A172 (cell line): ENCODE results near the gene MFAP4. TPM values are rescaled to one million over a fixed set of nuclear protein-coding genes. Genes with fewer than 3 reads are reported as not detected.
A peak's percentile ranks its signal among the peaks of the same experiment; 100 is the strongest.

Experiments
- DNase-seq: peaks from one replicate; pipeline ENCODE4 v3.0.0-alpha.2; 2015; ENCODE audit warnings: low spot score
- total RNA-seq: library from RNA; depleted of rRNA; stranded (reverse); fragments of >200 nt; shearing (Covaris generic); gene quantifications from 2 replicates; pipeline ENCODE4 v1.2.3, GENCODE V29; 2014

The MFAP4 gene
- total RNA-seq, 1 experiment from 2014 or later = not detected

DNA sequence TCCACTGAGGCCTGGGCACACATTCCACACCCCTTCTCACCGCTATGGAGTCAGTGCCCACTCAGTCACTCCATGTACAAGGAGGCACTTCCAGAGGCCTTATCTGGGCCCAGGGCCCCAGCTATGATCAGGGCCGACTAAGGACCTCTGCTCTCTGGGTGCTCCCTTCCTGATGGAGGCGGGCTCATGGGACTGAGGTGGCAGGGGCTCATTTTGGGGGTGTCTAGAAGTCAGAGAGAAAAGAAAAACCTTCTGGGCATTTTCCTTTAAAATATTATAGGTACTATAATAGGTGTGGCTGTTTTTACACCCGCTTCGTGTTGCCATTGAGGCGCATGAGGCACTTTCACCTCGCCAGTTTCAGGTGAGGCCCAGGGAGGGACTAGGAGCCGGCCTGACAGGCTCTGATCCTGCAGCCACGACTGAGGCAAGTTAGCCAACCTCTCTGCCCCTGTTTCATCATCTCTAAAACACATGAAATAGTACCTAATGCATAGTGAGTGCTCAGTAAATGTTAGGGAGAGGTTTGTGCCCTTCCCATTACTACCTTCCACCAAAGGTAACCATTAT is 38.8 kb downstream of the MFAP4 start:
- DNase-seq = no peak

DNA sequence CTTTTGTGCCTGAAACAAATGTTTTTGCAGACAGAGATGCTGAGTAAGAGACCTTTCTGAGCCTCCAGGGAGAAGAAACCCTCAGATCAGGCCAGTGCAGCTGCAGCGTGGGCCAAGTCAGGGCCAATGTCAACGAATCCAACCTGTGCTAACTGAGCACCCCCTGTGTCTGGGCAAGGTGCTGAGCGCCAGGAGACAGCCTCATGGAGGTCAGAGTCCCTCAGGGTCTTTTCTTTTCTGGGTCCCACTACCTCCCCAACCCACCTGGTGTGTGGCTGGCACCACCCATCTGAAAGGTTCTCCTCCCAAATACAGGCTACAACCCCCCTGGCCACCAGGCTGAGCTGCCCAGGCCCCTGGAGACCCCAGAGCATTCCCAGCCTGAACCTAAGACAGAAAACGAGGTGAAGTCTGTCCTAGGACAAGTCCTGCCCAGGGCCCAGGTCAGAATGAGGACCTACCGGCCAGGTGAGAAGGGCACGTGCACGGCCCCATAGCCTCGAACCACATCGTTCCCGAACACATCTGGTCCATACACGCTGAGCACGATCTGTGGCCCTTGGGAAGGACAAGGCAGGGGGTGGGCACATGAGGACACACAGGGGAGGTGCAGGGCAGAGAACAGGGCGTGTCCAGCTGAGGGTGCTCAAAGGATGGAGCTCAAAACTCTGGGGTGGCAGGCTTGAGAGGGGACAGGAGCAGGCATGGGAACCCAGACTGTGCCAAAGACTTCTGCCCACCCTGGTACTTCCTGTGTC is 39.5 kb downstream of the MFAP4 start:
- no peak for DNase-seq

DNA sequence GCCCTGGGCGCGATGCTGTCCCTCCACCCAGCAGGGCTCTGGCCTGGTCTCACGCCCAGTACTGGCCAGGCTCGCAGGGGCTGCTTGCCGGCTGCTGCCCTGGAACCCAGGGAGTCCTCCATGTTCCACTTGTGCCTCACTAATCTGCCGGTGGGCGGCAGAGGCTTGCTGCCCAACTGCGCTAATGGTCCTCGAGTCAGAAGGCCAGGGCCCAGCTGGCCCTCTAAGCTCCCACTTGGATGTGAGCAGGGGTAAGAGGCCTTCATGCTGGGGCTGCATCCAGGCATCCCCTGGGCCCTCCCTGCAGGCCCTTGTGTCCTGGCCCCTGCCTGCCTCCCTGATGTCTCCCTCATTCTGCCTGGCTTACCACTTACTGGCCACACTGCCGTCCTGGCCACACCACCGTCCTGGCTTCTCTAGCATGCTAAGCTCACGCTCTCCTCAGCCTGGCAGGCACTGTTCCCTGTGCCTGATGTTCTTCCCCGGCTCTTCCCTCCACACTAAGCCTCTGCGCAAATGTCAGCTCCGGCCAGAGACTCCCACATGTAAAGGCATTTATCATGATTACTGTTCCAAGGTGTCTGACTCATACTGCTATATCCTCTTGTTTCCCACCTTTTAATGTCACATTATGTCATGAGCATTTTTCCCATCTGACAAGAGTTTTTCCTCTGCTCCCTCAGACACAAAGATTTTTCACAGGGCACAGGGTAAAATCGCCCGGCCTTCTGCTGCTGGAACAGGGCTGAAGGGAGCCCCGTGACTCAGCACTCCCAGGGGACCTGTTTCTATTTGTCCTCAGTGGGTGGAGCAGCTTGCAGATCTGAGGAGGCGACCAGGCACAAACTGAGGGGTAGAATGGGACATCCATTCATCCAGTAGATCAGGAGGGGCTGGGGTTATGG is 40.4 kb downstream of the MFAP4 start:
- peak; percentile 97 for DNase-seq

DNA sequence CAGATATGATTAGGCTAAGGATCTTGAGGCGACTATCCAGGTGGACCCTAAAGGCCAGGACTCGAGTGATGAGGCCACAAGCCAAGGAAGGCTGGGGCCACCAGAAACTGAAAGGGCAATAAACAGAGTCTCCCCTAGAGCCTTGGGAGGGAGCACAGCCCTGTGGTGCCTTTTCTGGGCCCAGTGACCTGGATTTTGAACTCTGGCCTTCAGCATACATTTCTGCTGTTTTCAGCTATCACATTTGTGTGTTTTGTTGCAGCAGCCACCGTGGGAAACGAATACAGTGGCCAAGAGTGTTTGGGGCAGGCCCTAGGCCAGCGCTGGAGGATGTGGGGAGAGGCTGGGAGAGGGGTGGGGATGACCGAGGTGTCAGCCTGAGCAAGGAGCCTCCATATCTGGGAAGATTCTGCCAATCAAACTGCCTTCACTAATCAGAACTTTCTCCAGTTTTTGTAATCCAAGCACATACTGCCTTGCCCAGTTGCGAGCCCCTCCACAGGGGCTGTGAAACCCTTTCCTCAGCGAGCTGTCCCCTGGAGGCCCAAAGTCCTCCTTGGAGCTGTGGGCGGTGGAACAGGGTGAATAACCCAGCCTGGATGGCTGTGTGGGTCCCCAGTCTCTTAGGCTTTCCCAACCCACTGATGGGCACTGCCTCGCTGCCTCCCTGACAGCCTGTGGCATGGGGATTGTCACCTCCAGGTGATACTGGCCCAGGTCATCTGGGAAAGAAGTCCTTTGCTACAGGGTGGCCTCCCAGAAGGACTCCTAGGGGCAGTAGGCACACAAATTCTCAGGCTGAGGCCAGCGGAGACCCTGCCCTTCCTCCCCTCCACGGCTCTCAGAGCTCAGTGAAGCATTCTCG is 41.3 kb downstream of the MFAP4 start:
- DNase-seq = no peak

DNA sequence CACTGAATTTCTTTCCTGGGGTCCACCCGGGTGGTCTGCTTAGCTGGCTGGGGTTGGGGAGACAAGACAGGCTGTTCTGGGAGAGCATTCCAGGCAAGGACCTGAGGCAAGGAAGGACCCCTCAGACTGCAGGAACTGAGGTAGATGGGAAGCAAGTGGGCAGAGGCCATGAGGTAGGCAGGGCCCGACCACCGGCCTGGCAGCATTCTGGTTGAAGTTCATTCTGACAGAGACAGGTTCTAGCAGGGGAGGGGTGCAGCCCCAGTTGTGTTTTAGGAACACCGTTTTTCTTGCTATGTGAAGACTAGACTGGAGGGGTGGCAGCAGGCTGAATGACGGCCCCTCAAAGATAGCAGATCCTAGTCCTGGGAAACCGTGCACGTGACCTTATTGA is 41.9 kb downstream of the MFAP4 start:
- no peak for DNase-seq

DNA sequence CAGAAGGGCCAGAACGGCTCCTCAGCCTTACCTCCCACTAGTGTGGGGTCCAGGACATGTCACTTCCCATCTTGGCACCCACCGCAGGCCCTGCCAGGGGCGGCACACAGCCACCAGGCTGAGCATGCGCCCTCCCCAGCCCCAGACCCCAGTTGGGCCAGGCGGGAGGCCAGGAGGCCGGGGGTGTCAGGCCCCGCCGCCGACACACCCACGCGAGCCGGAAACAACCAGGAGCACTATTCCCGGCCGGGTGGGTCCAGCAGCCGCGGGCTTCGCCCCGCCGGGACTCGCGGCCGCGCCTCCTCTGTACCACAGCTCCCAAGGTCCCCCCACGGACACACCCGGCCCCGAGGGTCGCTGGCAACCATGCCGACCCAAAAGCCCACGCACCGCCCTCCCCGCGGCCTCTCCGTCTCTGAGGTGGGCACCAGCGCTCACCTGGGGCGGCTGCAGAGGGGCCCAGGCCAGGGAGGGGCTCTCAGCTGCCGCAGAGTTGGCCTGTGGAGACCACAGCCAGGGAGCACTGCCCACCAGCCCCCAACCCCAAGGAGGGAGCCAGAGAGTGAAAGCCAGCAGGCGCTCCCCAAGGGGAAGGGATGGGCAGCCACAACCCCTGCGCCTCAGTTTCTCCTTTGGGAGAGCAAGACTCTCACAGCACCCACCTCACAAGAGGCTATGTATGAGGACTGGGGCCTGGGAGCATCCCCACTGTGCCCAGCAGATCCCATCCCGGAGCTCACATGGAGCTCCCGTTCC is 42.5 kb downstream of the MFAP4 start:
- no peak for DNase-seq

DNA sequence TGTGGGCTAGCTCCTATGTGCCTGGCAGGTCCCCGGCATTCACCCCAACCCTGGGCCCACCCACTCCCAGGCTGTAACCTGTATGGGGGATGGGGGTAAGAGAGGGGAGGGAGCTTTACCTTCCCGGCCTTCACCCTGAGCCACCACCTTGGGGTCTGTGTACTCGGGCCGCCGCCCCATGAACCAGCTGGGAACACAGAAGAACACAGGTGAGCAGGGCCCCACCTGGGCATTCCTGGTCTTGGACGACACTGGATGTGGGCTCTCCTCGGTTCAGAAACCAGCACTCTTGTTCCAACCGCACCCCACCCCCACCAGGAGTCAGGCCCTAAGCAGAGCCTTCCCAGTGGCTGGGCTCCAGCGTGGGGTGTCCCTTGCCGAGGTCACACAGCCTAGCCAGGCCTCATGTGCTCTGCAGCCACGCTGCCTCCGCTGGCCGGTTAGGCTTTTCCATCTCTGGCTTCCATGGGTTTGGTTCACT is 43.3 kb downstream of the MFAP4 start:
- no peak for DNase-seq

DNA sequence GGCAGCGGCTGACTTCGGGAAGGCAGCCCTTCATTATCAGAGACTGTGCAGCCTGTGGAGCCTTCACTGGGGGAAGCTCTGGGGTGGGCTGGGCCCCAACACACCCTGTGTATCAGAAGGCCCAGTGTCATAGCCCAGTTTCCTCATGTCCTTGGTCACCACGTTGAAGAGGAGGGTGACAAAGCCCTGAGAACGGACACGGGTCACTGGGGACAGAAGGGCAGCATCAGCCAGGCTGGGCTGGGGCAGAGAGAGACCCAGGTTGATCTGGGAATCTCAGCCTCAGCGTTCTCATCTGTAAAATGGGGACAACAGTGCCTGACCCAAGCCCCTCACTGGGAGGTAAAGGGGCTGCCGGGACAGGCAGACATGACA is 43.7 kb downstream of the MFAP4 start:
- DNase-seq = no peak

DNA sequence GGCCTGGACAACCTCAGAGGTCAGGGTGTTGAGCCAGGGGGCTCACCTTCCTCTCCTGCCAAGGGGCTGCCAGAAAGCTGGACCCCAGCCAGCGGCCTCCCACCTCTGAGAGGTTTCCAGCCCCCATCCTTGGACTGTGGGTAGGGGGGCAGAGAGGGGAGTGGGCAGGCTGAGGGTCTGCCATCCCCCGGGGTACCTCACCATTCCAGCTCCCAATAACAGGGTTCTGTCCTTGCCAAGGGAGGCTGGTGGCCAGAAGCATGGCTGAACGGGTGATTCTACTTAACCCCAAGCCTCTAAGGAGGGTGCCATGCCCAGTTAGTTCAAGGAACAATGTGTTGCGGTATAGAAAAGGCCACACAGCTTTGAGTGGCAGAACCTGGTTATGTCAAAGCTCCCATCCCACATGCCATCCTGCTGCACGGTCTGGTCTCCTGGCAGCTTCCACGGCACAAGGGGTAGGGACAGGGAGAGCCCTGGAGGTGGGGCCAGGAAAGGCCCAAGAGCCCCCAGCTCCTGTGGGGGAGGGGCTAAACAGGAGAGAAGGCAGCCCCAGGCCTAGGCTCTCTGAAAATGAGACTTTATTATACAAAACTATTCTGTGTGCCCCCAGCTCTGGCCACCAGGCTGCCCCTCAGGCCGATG is 44.3 kb downstream of the MFAP4 start:
- DNase-seq = no peak

DNA sequence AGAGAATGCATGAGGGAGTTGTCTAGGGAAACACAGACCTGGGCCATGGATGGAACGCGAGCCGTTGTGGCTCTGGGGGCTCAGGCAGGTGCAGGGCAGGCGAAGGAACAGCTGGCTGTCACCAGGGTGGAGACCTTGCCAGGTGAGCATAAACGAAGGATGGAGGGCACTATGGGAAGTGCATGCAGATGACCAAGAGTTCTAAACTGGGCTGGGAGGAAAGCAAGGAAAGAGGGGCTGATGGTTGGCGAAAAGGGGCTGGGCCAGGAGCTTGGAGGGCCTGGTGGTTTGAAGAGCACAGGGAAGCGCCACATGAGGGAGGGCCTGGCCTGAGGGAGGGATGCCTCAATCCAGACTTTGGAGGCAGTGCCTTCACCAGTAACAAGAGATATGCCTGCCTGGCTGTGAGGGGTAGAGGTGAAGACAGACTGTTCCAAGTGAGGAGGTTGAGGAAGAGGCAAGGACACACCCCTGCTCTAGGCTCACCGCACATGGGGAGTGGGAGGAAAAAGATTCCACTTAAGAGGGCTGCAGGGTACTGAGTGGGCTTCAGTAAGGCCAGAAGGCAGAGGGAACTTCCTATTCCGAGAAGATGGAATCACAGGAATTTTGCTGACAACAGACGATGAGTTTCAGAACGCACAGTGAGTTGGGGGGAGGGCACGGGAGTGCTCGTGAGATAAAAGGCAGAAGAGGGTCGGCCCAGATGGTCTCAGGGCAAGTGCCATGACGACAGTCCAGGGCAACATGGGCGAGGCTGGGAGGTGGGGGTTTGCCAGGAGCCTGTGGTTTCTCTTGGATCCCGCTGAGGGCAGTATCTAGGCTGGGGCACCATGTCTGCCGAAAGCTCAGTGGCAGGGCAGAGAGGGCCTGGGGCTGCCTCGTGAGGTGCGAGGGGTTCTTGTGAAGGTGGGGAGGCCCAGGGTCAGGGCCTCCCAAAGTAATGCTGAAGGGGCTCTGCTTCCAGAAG is 45.1 kb downstream of the MFAP4 start:
- no peak for DNase-seq

DNA sequence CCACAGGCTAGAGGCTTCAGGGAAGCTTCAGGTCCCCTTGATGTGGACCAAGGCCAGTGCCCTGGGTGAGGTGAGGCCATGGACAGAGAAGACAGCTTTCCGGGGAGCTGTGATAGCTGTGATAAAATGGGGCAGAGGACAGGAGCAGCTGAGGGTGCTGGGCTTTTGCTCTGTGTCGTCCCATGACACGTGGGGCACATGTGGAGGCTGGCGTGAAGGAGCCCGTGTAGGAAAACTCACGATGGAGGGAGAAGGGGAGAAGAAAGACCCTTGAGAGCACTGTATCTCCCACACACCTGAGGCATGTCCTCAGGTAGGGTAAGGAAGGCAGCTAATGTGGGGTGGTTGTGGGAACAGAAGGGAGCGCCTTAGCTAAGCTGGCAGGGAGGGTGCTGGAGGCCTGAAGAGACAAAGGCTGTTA is 45.8 kb downstream of the MFAP4 start:
- DNase-seq = no peak

DNA sequence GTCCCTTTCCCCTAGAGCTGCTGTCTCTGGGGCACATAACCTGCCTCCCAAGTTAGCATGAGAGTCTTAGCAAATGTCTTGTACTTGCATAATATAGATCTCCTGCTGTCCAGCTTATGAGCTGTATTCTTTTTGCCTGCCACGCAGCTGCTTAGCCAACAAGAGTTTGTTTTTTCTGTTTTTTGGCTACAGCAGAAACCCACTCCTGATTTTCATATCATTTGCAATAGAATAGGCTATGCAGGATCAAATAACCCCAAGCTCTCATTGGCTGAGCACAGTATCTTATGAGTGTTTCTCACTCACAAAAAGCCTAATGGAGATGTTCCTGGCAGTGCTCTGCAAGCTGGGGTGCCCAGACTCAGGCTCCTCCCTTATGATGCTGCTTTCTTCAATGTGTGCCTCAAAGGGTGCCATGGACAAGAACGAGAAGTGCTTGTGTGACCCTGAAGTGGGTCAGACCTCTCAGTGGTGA is 47.6 kb downstream of the MFAP4 start:
- DNase-seq = no peak

DNA sequence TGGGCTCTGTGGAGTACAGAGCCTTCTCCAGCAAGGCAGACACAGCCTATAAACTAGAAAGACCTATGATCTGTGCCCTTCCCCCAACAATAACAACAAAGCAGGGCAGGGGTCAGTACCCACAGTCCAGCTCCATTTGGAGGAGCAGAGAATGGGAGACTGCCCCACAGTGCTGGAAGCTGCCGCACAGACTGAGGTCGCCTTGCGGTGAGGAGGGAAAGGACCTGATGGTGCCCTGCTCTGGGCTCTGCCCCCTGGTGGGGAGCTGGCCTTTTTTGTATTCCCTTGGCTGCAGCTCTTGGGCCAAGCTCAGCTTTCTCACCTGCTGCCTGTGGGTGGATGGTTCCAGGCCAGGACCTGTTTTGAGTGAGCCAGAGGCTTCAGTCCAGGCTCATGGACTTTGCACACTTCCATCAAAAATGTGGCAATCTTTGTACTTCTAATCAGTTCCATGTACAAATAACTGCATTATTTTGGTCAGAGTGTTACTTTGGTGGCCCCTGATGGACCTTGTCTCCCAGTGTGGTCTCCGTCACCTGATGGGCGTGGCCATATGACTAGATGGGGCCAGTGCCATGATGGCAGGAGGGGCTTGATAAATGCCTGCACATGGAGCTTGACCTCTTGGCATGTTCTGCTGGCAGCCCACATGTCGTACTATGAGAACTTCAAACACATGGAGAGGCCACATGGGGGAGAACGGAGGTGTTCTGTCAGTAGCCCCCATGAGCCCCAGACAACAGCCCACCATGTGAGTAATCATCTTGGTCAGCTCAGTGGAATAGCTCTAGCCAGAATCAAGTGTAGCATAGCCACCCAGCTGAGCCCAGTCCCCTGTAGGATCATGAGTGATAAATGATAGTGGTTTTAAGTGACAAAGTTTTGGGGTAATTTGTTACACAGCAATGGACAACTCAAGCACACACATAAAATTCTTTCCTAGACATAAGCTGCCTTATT is 48.7 kb downstream of the MFAP4 start:
- DNase-seq = peak; percentile 31

DNA sequence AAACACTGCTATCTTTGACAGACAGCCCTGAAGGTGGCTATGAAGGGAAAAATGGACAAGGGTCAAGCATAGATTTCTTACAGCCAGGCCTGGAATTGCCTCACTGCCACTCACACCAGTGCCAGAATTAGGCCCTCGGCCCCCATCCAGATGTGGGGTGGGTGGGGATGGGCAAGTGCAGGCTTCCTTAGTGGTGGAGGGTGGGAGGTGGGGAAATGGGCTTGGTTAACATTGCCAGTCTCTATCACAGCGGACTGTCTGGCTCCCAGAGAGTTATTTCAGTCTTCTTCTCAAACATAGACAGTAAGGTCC is 49.3 kb downstream of the MFAP4 start:
- no peak for DNase-seq

DNA sequence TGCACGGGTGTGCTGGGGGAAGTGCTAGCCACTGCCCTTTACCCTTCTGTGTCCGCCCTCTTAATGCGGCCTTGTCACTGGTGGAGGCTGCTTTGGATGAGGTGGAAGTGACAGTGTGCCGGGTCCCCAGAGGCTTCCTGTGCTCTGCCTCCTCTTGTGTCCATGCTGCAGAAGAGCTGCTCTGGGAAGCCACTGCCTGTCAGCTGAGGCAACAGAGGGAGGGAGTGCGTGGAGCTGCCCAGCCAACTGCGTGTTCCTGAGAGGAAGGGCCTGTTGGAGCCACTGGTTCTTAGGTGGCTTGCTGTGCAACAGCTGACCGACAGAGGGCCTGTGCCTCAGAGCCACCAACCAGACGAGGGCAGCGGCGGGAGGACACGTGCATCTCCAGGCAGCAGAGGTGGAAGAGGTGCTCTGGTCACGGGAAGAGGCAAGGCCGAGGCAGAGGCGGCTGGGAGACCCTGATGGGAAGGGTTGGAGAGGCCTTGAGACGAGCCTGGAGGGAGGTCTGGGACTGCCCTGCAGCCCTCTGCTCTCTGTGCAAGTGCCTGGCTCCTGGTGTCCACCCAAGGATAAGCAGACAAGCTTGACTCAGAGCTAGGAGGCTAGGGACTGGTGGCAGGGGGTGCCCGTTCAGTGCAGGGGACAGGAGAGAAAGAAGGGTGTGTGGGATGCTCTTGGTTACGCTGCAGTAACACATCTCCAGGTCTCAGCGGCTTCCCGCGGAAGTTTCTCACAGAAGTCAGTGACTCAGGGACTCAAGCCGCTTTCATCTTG is 49.9 kb downstream of the MFAP4 start:
- no peak for DNase-seq

DNA sequence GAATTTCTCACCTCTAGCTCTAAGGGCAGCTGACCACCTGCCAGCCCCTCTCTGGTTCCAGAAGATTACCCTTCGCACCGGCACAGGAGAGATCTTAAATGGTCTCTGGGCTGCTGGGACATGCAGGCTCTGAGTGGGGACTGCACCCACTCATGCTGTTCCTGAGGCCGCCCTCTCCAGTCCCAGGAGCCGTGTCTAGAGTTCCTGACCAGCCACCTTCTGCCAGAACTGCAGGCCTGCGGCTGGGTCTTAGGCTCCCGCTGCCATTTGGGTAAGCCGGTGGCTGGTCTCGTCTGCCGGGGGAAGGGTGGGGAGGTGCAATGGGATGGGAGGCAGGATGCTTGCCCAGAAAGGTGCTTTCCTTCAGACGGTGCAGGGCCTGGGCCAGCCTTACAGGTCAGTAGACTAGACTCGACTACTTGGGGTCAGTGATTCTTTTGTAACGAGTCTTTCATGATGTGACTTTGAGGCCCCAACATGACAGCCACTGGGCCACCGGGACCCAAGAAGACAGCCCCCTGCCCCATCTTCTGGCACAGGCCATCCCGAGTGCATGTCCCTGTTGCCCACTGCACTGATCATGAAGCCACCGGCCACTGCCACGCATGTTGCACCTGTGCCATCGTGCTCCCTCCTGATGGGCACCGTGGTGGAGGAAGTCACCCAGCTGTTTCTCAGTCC is 50.9 kb downstream of the MFAP4 start:
- DNase-seq = no peak

DNA sequence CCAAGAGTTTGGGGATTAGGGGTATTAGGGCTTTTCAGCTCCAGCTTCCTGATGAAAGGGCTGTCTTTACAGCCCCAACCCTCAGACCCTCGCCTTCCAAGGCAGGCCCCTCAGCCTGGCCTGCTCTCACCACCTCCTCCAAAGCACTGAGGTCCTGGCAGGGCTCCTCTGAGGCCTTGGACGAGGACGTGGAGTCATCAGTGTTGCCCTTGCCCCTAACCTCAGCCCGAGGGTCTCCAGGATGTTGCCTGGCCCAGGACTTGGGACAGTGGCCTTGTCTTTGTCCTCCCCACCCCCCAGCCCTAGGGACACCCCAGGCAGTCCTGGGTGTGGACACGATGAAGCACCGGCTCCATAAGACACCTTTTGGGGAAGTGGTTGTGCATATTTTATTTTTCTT is 52.7 kb downstream of the MFAP4 start:
- no peak for DNase-seq
